HepG2 (cell line): Measurements from ENCODE around the gene IL1RL1. TPM values are rescaled to one million over a fixed set of nuclear protein-coding genes. Genes with fewer than 3 reads are reported as not detected.

Experiments used
- HOXA5 ChIP-seq: sonication (generic); formaldehyde crosslinking; IDR thresholded peaks from 2 replicates; pipeline ENCODE4 v1.4.0; 2020; ENCODE audit warnings: missing genetic modification reagents
- JUND ChIP-seq: sonication (generic); formaldehyde crosslinking; IDR thresholded peaks from 2 replicates; pipeline ENCODE4 v1.8.0; 2022; ENCODE audit warnings: mild to moderate bottlenecking, missing genetic modification reagents
- KDM5B ChIP-seq: sonication (generic); formaldehyde crosslinking; IDR thresholded peaks from 2 replicates; pipeline ENCODE4 v1.4.0; 2020; ENCODE audit warnings: missing genetic modification reagents, mild to moderate bottlenecking, borderline replicate concordance
- RNF2 ChIP-seq: fragments of 450-650 bp; conservative IDR thresholded peaks from 2 replicates; pipeline ENCODE4 v1.6.1; 2016; ENCODE audit warnings: low read depth
- SMC3 ChIP-seq: IDR thresholded peaks from 2 replicates; pipeline ENCODE4 v1.6.1; 2011; ENCODE audit warnings: low read length, improper control_type of control experiment
- SPEN ChIP-seq: sonication (generic); formaldehyde crosslinking; IDR thresholded peaks from 2 replicates; pipeline ENCODE4 v1.5.1; 2020; ENCODE audit warnings: low read depth, mild to moderate bottlenecking, missing genetic modification reagents
- TAF1 ChIP-seq: sonication (generic); formaldehyde crosslinking; IDR thresholded peaks from 2 replicates; pipeline ENCODE4 v1.4.0; 2020; ENCODE audit warnings: missing genetic modification reagents
- YY1 ChIP-seq: IDR thresholded peaks from 2 replicates; pipeline ENCODE4 v1.6.1; 2011; ENCODE audit warnings: low read length, low read depth, moderate library complexity, mild to moderate bottlenecking; ENCODE audit not compliant: insufficient read depth, insufficient replicate concordance
- ZBTB42 ChIP-seq: sonication (generic); formaldehyde crosslinking; IDR thresholded peaks from 2 replicates; pipeline ENCODE4 v1.5.0; 2020; ENCODE audit warnings: mild to moderate bottlenecking, missing genetic modification reagents
- ZNF205 ChIP-seq: IDR thresholded peaks from 2 replicates; pipeline ENCODE4 v1.6.1; 2018; ENCODE audit warnings: missing biosample characterization, missing genetic modification reagents
- ZNF326 ChIP-seq: sonication (generic); formaldehyde crosslinking; IDR thresholded peaks from 2 replicates; pipeline ENCODE4 v1.4.0; 2020; ENCODE audit warnings: missing genetic modification reagents, borderline replicate concordance
- ZNF549 ChIP-seq: sonication (generic); formaldehyde crosslinking; IDR thresholded peaks from 2 replicates; pipeline ENCODE4 v1.5.0; 2020; ENCODE audit warnings: missing genetic modification reagents
- ZNF83 ChIP-seq: sonication (generic); formaldehyde crosslinking; IDR thresholded peaks from 2 replicates; pipeline ENCODE4 v1.4.0; 2020; ENCODE audit warnings: missing genetic modification reagents, mild to moderate bottlenecking, borderline replicate concordance
- polyA plus RNA-seq, 8 experiments: library from polyadenylated mRNA; depleted of rRNA in 3 of 8; stranded (reverse) in 7 of 8; unstranded in 1 of 8; fragments of >200 nt; fragmentation: Illumina TruSeq in 4 of 8; extraction: Trizol in 4 of 8; gene quantifications; 2 replicates each; pipeline versions ENCODE4 v1.2.1 to v1.2.3, GENCODE V29; 2011 to 2016; ENCODE audit warnings: low read depth in 4 of 8, missing spikeins in 1 of 8, mixed read lengths in 1 of 8; ENCODE audit not compliant: insufficient read depth in 1 of 8
- total RNA-seq, 5 experiments: library from RNA; depleted of rRNA; stranded (reverse); fragments of >200 nt; fragmentation: Illumina TruSeq; extraction: Trizol; gene quantifications; 2 replicates each; pipeline ENCODE4 v1.2.3, GENCODE V29; 2016; ENCODE audit warnings: low read depth in 1 of 5
- TF ChIP-seq, protein P1 (sequence below): sonication (generic); formaldehyde crosslinking; IDR thresholded peaks from 2 replicates; pipeline ENCODE4 v1.4.0; 2020; ENCODE audit warnings: mild to moderate bottlenecking, missing genetic modification reagents
- TF ChIP-seq, protein P2 (sequence below): sonication (generic); formaldehyde crosslinking; IDR thresholded peaks from 2 replicates; pipeline ENCODE4 v1.4.0; 2020; ENCODE audit warnings: missing genetic modification reagents, low read depth, mild to moderate bottlenecking, borderline replicate concordance
- TF ChIP-seq, protein P3 (sequence below): sonication (generic); formaldehyde crosslinking; IDR thresholded peaks from 2 replicates; pipeline ENCODE4 v1.4.0; 2020; ENCODE audit warnings: missing genetic modification reagents
- TF ChIP-seq, protein P4 (sequence below): IDR thresholded peaks from 2 replicates; pipeline ENCODE4 v1.6.1; 2016; ENCODE audit warnings: mild to moderate bottlenecking, missing biosample characterization, missing genetic modification reagents
- TF ChIP-seq, protein P5 (sequence below), 2 experiments: sonication (generic) in 1 of 2; formaldehyde crosslinking in 1 of 2; IDR thresholded peaks; 2 replicates each; pipeline versions ENCODE4 v1.6.1 to v1.9.0; 2014 to 2022; ENCODE audit warnings: antibody characterized with exemption in 1 of 2, borderline replicate concordance in 1 of 2, inconsistent platforms in 1 of 2, low read depth in 1 of 2, missing genetic modification reagents in 1 of 2

Gene IL1RL1
- total and polyA plus RNA-seq, 2 of the 13 experiments (the other 11 are each of a cell fraction or from before 2014, with no cell fraction given), result 0.02 to 0.03 TPM

DNA sequence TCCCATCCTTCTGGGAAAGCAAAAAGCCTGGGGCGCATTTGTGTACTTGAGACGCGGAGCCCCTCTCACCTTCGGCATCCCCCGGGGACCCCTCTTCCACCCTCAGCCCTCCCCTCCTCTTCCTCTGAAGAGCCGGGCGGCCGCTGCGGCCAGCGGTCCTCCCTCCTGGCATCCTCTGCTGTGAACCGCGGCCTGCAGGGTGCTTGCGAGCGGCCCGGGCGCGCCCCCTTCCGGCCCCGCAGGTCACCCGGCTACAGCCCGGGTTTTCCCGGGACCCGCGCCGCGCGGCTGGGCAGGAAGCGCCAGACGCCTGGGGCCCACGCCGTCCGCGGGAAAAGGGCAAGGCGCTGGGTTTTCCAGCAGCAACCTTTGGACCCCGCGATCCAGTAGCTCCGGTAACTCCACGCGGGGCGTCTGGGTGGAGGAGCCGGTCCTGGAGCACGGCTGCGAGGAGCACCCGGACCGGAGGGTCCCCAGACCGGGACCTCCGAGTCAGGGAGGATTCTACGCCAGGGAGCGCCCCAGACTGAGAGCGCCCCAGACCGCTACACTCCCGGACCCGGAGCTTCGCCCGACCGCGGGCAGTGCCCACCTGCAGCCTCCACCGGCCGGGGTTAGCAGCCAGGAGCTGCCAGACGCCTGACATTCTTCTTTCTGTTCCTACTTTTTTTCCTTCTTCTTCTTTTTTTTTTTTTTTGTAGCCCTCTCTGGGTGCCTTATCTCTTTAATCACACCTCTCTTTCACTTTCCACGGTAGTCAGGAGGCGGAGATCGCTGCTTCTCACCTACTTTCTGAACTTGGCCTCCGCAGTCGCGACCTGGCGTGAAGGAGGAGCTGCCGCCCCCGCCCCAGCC, 44.4 kb downstream of the IL1RL1 start, which contains the start of gene IL18R1 (continued):
- TF ChIP-seq ZBTB42 (CRISPR knock-in tag), result no peak
- peak; percentile 70; the same call in 1 of the 2 replicates for TF ChIP-seq RNF2
- peak; percentile 63; the same call in 1 of the 2 replicates for TF ChIP-seq KDM5B
- TF ChIP-seq, protein P1, sequence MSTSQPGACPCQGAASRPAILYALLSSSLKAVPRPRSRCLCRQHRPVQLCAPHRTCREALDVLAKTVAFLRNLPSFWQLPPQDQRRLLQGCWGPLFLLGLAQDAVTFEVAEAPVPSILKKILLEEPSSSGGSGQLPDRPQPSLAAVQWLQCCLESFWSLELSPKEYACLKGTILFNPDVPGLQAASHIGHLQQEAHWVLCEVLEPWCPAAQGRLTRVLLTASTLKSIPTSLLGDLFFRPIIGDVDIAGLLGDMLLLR (CRISPR knock-in tag), result peak; percentile 50; the same call in 1 of the 2 replicates
- TF ChIP-seq, protein P2, sequence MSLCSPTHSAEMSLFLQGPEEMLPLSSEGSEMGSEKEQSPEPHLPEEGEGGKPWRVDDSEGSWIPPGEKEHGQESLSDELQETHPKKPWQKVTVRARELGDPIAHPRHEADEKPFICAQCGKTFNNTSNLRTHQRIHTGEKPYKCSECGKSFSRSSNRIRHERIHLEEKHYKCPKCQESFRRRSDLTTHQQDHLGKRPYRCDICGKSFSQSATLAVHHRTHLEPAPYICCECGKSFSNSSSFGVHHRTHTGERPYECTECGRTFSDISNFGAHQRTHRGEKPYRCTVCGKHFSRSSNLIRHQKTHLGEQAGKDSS (CRISPR knock-in tag), result peak; percentile 53; the same call in 1 of the 2 replicates
- TF ChIP-seq, protein P3, sequence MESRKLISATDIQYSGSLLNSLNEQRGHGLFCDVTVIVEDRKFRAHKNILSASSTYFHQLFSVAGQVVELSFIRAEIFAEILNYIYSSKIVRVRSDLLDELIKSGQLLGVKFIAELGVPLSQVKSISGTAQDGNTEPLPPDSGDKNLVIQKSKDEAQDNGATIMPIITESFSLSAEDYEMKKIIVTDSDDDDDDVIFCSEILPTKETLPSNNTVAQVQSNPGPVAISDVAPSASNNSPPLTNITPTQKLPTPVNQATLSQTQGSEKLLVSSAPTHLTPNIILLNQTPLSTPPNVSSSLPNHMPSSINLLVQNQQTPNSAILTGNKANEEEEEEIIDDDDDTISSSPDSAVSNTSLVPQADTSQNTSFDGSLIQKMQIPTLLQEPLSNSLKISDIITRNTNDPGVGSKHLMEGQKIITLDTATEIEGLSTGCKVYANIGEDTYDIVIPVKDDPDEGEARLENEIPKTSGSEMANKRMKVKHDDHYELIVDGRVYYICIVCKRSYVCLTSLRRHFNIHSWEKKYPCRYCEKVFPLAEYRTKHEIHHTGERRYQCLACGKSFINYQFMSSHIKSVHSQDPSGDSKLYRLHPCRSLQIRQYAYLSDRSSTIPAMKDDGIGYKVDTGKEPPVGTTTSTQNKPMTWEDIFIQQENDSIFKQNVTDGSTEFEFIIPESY (CRISPR knock-in tag), result no peak
- no peak for TF ChIP-seq SMC3
- no peak for TF ChIP-seq ZNF83 (CRISPR knock-in tag)
- peak; percentile 49; the same call in 1 of the 2 replicates for TF ChIP-seq SPEN (CRISPR knock-in tag)
- peak; percentile 76 for TF ChIP-seq HOXA5 (CRISPR knock-in tag)
- TF ChIP-seq ZNF205 (CRISPR knock-in tag), result peak; percentile 88
- TF ChIP-seq, protein P4, sequence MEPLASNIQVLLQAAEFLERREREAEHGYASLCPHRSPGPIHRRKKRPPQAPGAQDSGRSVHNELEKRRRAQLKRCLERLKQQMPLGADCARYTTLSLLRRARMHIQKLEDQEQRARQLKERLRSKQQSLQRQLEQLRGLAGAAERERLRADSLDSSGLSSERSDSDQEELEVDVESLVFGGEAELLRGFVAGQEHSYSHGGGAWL (CRISPR knock-in tag), result peak; percentile 49; the same call in 1 of the 2 replicates
- TF ChIP-seq ZNF549 (CRISPR knock-in tag), result no peak
- no peak for TF ChIP-seq ZNF326 (CRISPR knock-in tag)
- no peak for TF ChIP-seq TAF1 (CRISPR knock-in tag)
- peak; percentile 82 for TF ChIP-seq YY1
- TF ChIP-seq JUND (CRISPR knock-in tag), result no peak
- TF ChIP-seq, protein P5, sequence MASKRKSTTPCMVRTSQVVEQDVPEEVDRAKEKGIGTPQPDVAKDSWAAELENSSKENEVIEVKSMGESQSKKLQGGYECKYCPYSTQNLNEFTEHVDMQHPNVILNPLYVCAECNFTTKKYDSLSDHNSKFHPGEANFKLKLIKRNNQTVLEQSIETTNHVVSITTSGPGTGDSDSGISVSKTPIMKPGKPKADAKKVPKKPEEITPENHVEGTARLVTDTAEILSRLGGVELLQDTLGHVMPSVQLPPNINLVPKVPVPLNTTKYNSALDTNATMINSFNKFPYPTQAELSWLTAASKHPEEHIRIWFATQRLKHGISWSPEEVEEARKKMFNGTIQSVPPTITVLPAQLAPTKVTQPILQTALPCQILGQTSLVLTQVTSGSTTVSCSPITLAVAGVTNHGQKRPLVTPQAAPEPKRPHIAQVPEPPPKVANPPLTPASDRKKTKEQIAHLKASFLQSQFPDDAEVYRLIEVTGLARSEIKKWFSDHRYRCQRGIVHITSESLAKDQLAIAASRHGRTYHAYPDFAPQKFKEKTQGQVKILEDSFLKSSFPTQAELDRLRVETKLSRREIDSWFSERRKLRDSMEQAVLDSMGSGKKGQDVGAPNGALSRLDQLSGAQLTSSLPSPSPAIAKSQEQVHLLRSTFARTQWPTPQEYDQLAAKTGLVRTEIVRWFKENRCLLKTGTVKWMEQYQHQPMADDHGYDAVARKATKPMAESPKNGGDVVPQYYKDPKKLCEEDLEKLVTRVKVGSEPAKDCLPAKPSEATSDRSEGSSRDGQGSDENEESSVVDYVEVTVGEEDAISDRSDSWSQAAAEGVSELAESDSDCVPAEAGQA (IDR thresholded peaks at IDR 0.05; ENCODE audit: low read depth), result no peak
- TF ChIP-seq, protein P5 (CRISPR knock-in tag; IDR thresholded peaks at IDR 0.05; ENCODE audit: borderline replicate concordance), result 0 out of 2 replicates have a peak, but pooled peaks have one; percentile 32
